Stomach (tissue), 9 donors: ENCODE measurements around the gene ACSF3. TPM values are rescaled to one million over a fixed set of nuclear protein-coding genes. Genes with fewer than 3 reads are reported as not detected.

ENCODE experiments used
- DNase-seq, 2 donors: peaks; one replicate each; pipeline versions ENCODE4 v3.0.0 to v3.0.0-alpha.2; 2013 to 2019
- H3K27ac ChIP-seq, 5 donors: fragments of 200-600 bp in 4 of 5; sonication (generic) in 4 of 5; one replicate each; pipeline ENCODE4 v1.5.1; 2013 to 2019; ENCODE audit warnings: mild to moderate bottlenecking in 1 of 5, moderate library complexity in 1 of 5
- H3K27me3 ChIP-seq, 3 donors: fragments of 200-600 bp; sonication (generic); one replicate each; pipeline ENCODE4 v1.5.1; 2017 to 2019; ENCODE audit warnings: mixed run types in 1 of 3
- H3K36me3 ChIP-seq, 4 donors: fragments of 200-600 bp; sonication (generic); 1 replicate in 3 of 4; 2 replicates in 1 of 4; pipeline ENCODE4 v1.5.1; 2016 to 2019
- H3K4me1 ChIP-seq, 4 donors: fragments of 200-600 bp; sonication (generic); one replicate each; pipeline ENCODE4 v1.5.1; 2016 to 2019
- H3K4me3 ChIP-seq, 4 donors: fragments of 200-600 bp; sonication (generic) in 3 of 4; one replicate each; pipeline ENCODE4 v1.5.1; 2016 to 2019; ENCODE audit warnings: mild to moderate bottlenecking in 1 of 4
- H3K9me3 ChIP-seq, 4 donors: fragments of 200-600 bp; sonication (generic); one replicate each; pipeline ENCODE4 v1.5.1; 2016 to 2019
- CTCF ChIP-seq, 7 experiments: fragments of 450-650 bp in 4 of 7; fragments of 200-600 bp in 3 of 7; sonication (generic) in 3 of 7; IDR thresholded peaks; one replicate each; pipeline ENCODE4 v1.5.1; 2016 to 2019; ENCODE audit warnings: antibody characterized with exemption in 7 of 7, control low read depth in 2 of 7, mild to moderate bottlenecking in 1 of 7
- EP300 ChIP-seq: sonication (generic); formaldehyde crosslinking; IDR thresholded peaks from one replicate; pipeline ENCODE4 v1.6.1; 2017; ENCODE audit warnings: antibody characterized with exemption
- POLR2A ChIP-seq, 4 donors: fragments of 450-650 bp; IDR thresholded peaks; one replicate each; pipeline ENCODE4 v1.6.1; 2016; ENCODE audit warnings: antibody characterized with exemption in 4 of 4, control low read depth in 2 of 4, mild to moderate bottlenecking in 1 of 4, moderate library complexity in 1 of 4
- POLR2AphosphoS5 ChIP-seq, 3 donors: sonication (generic); formaldehyde crosslinking; IDR thresholded peaks; one replicate each; pipeline ENCODE4 v1.6.1; 2016; ENCODE audit warnings: antibody characterized with exemption in 3 of 3
- WGBS, 5 donors: extraction: QIAGEN DNeasy Blood & Tissue Kit in 3 of 5; methylation state at CpG; one replicate each; pipeline versions ENCODE4 v1.1.5 to v1.1.7; 2013 to 2018; 5-methylcytosine and 5-hydroxymethylcytosine counted together
- intact Hi-C: fragments of 100-400 bp; cut with DNase I; formaldehyde crosslinking; loops from one replicate; pipeline ENCODE4 v1.15.1; 2023; ENCODE audit warnings: low total_unique reads
- polyA plus RNA-seq, 3 donors: library from polyadenylated mRNA; stranded (reverse); fragments of 200-250 nt; gene quantifications; one replicate each; pipeline ENCODE4 v1.2.3, GENCODE V29; 2013
- total RNA-seq, 5 donors: library from RNA; depleted of rRNA; stranded (reverse); fragments of >200 nt; gene quantifications; one replicate each; pipeline versions ENCODE4 v1.1.0 to v1.2.3, GENCODE V29; 2014 to 2016
- donor health status: healthy with polysubstance abuse.
- donor health status: Bipolar disorder and iron deficiency.
- donor health status: healthy.

Gene ACSF3
- total and polyA plus RNA-seq, 8 donors = 16.9 to 265 (median 30.7) TPM

- Histone ChIP-seq H3K9me3 (no peaks in the 10 kb centered on the region), H3K36me3 (no peaks in the 10 kb centered on the region), H3K27me3 (peaks cover 0 to 100% (median 35%) of the 10 kb centered on the region in 3 donors), H3K4me1 (peaks cover 17 to 24% (median 21%) of the 10 kb centered on the region in 4 donors), H3K27ac (no peak overlapping the region), H3K4me3 (no peak overlapping the region)
- intact Hi-C loops = loop anchor here (10.0 kb wide), 1 partner anchor 438 kb away; no protein-coding TSS in a partner anchor
- TF ChIP-seq POLR2AphosphoS5 (IDR thresholded peaks at IDR 0.05) = no peak
- no peak for TF ChIP-seq EP300
- TF ChIP-seq CTCF (IDR thresholded peaks at IDR 0.05) = no peak
- TF ChIP-seq POLR2A (IDR thresholded peaks at IDR 0.05) = no peak
- WGBS, 5 donors = 49 to 57% (median 54%) methylated on average over 7 to 13 of the region's 13 CpGs
- peak in 1 of 2 donors; percentile 57 for DNase-seq
Observed at GRCh38 chr16:89172528-89173173, 79.0 kb downstream of the ACSF3 start.

GRCh38 chr16:89173174-89173921 is 79.7 kb downstream of the ACSF3 start:
- intact Hi-C loops = loop anchor here (10.0 kb wide), 1 partner anchor 439 kb away; no protein-coding TSS in a partner anchor
- DNase-seq = no peak
- Histone ChIP-seq H3K4me1 (peaks cover 17 to 22% (median 20%) of the 10 kb centered on the region in 4 donors), H3K27me3 (peaks cover 0 to 100% (median 28%) of the 10 kb centered on the region in 3 donors), H3K9me3 (no peaks in the 10 kb centered on the region), H3K4me3 (no peak overlapping the region), H3K27ac (no peak overlapping the region), H3K36me3 (no peaks in the 10 kb centered on the region)
- TF ChIP-seq EP300 (no peak), CTCF (IDR thresholded peaks at IDR 0.05) (no peak), POLR2AphosphoS5 (IDR thresholded peaks at IDR 0.05) (no peak), POLR2A (IDR thresholded peaks at IDR 0.05) (no peak)
- WGBS, 5 donors = 53 to 69% (median 56%) methylated on average over 5 to 11 of the region's 11 CpGs

- no peak for DNase-seq
- Histone ChIP-seq H3K4me3 (no peak overlapping the region), H3K27ac (no peak overlapping the region), H3K27me3 (peaks cover 0 to 100% (median 19%) of the 10 kb centered on the region in 3 donors), H3K9me3 (no peaks in the 10 kb centered on the region), H3K36me3 (no peaks in the 10 kb centered on the region), H3K4me1 (peaks cover 17 to 22% (median 20%) of the 10 kb centered on the region in 4 donors)
- TF ChIP-seq POLR2A (IDR thresholded peaks at IDR 0.05) = no peak
- TF ChIP-seq CTCF (IDR thresholded peaks at IDR 0.05) = no peak
- TF ChIP-seq EP300 = no peak
- TF ChIP-seq POLR2AphosphoS5 (IDR thresholded peaks at IDR 0.05) = no peak
- intact Hi-C loops = loop anchor here (10.0 kb wide), 1 partner anchor 439 kb away; no protein-coding TSS in a partner anchor
- WGBS, 5 donors = 73 to 76% (median 75%) methylated on average over 22 to 23 of the region's 23 CpGs
Observed at GRCh38 chr16:89174055-89174827, 80.6 kb downstream of the ACSF3 start.

- peaks cover 17 to 22% (median 20%) of the 10 kb centered on the region in 4 donors for H3K4me1 ChIP-seq
- no peak for DNase-seq
- no peak overlapping the region for H3K4me3 ChIP-seq
- no peaks in the 10 kb centered on the region for H3K36me3 ChIP-seq
- no peak overlapping the region for H3K27ac ChIP-seq
- TF ChIP-seq EP300 = no peak
- no peak for TF ChIP-seq CTCF (IDR thresholded peaks at IDR 0.05)
- TF ChIP-seq POLR2AphosphoS5 (IDR thresholded peaks at IDR 0.05) = no peak
- TF ChIP-seq POLR2A (IDR thresholded peaks at IDR 0.05) = no peak
- intact Hi-C loops = loop anchor here (10.0 kb wide), 1 partner anchor 440 kb away; no protein-coding TSS in a partner anchor
- peaks cover 0 to 100% (median 13%) of the 10 kb centered on the region in 3 donors for H3K27me3 ChIP-seq
- no peaks in the 10 kb centered on the region for H3K9me3 ChIP-seq
- 52 to 80% (median 72%) methylated on average over 3 to 14 of the region's 14 CpGs for WGBS, 5 donors
Observed at GRCh38 chr16:89174877-89175276, 81.2 kb downstream of the ACSF3 start.
